Measurements from ENCODE around the gene NHERF2. TPM values are rescaled to one million over a fixed set of nuclear protein-coding genes. Genes with fewer than 3 reads are reported as not detected.

Gene NHERF2
- polyA plus RNA-seq, 2 of the 4 experiments (the other 2 are of a cell fraction), result 32.3 to 35.0 TPM

- TF ChIP-seq ATOH8 (CRISPR knock-in tag; IDR thresholded peaks at IDR 0.05; ENCODE audit: low read depth) (no peak), FOSB (CRISPR knock-in tag; IDR thresholded peaks at IDR 0.05) (no peak), HES2 (IDR thresholded peaks at IDR 0.05) (no peak), GATA3 (IDR thresholded peaks at IDR 0.05; ENCODE audit: borderline replicate concordance) (no peak)
These were observed 27.6 kb upstream of the NHERF2 start (continued) for GRCh38 chr16:1998852-1999801.

GRCh38 chr16:1999866-2000514, 26.7 kb upstream of the NHERF2 start:
- Histone ChIP-seq H3K4me1 (peaks cover 50% of the 10 kb centered on the region), H3K9me3 (no peaks in the 10 kb centered on the region), H3K27ac (no peak overlapping the region), H3K4me3 (no peak overlapping the region), H3K4me2 (no peak overlapping the region)
- ChIA-PET CTCF (interaction anchor here (8.4 to 11.3 kb wide), 2 partner anchors 11 to 140 kb away, joined by 80 to 196 read pairs; partner anchors contain the start of genes GFER, NOXO1 and SYNGR3), POLR2A (no interaction called here)
- whole genome bisulfite sequencing (ENCODE audit: missing lambda C conversion rate), result 90% methylated on average over 23 of the region's 28 CpGs
- DNase-seq (ENCODE audit: low read depth in 1 of 2, low spot score in 1 of 2) (no peak), ATAC-seq (no peak), FAIRE-seq (no peak)
- no peak for TF ChIP-seq FOSL2 (IDR thresholded peaks at IDR 0.05)
- TF ChIP-seq FOSL2 (CRISPR knock-in tag; IDR thresholded peaks at IDR 0.05), result no peak
- TF ChIP-seq EHMT2 (IDR thresholded peaks at IDR 0.05; ENCODE audit: low read depth), result no peak

GRCh38 chr16:2001035-2001434, 25.7 kb upstream of the NHERF2 start:
- no peak for DNase-seq (ENCODE audit: low read depth in 1 of 2, low spot score in 1 of 2)
- CTCF ChIA-PET, result interaction anchor here (0.9 to 11.3 kb wide), 4 partner anchors 12 to 139 kb away, joined by 3 to 196 read pairs (median 42); partner anchors contain the start of genes GFER, NOXO1 and SYNGR3
- Histone ChIP-seq H3K4me3 (no peak overlapping the region), H3K27ac (no peak overlapping the region), H3K4me1 (peaks cover 53% of the 10 kb centered on the region), H3K9me3 (no peaks in the 10 kb centered on the region), H3K4me2 (no peak overlapping the region)
- ATAC-seq, result no peak
- FAIRE-seq, result no peak
- WGBS (ENCODE audit: missing lambda C conversion rate), result 96% methylated on average over 18 of the region's 19 CpGs
- no peak for TF ChIP-seq BHLHE40 (IDR thresholded peaks at IDR 0.05; ENCODE audit: low read depth, low read length)
- TF ChIP-seq ATOH8 (CRISPR knock-in tag; IDR thresholded peaks at IDR 0.05; ENCODE audit: low read depth), result no peak
- TF ChIP-seq HOXB13 (CRISPR knock-in tag; IDR thresholded peaks at IDR 0.05; ENCODE audit: low read depth), result no peak
- no peak for TF ChIP-seq ZC3H11A (IDR thresholded peaks at IDR 0.05)
- TF ChIP-seq RCOR1 (IDR thresholded peaks at IDR 0.05; ENCODE audit: low read depth, low read length), result no peak
- no peak for TF ChIP-seq MAX (IDR thresholded peaks at IDR 0.05)
- POLR2A ChIA-PET, result no interaction called here

- WGBS (ENCODE audit: missing lambda C conversion rate), result 92% methylated on average over 25 of the region's 53 CpGs
- Histone ChIP-seq H3K27ac (no peak overlapping the region), H3K4me2 (no peak overlapping the region), H3K4me1 (peaks cover 53% of the 10 kb centered on the region), H3K4me3 (no peak overlapping the region), H3K9me3 (no peaks in the 10 kb centered on the region)
- CTCF ChIA-PET, result interaction anchor here (0.9 to 11.3 kb wide), 8 partner anchors 13 to 144 kb away, joined by 3 to 196 read pairs (median 10); partner anchors contain the start of genes GFER, NOXO1, RAB26 and SYNGR3
- FAIRE-seq, result no peak
- ATAC-seq, result no peak
- TF ChIP-seq HEYL (CRISPR knock-in tag; IDR thresholded peaks at IDR 0.05), result no peak
- POLR2A ChIA-PET, result no interaction called here
- no peak for DNase-seq (ENCODE audit: low read depth in 1 of 2, low spot score in 1 of 2)
These were observed 25.0 kb upstream of the NHERF2 start for GRCh38 chr16:2001456-2002355.
